H1 (cell line): ENCODE results near the gene VSTM4. TPM values are rescaled to one million over a fixed set of nuclear protein-coding genes. Genes with fewer than 3 reads are reported as not detected.

Experiments used
- CTCF ChIA-PET: fragments of 300-600 bp; sonication (Branson Sonifier 250); formaldehyde crosslinking; loops from one replicate; lab custom pipeline; 2021; ENCODE audit not compliant: partially characterized antibody; lab: Charles Lee
- POLR2A ChIA-PET: fragments of 300-600 bp; sonication (Branson Sonifier 250); formaldehyde crosslinking; loops from one replicate; lab custom pipeline; 2021; ENCODE audit warnings: inconsistent platforms; ENCODE audit not compliant: partially characterized antibody; lab: Charles Lee
- DNase-seq, 2 experiments: peaks; one replicate each; pipeline versions ENCODE4 v3.0.0 to v3.0.0-alpha.2; 2010 to 2022; ENCODE audit warnings: low spot score in 2 of 2, low read depth in 1 of 2, mixed read lengths in 1 of 2
- FAIRE-seq: peaks from 2 replicates; lab custom pipeline; 2011; peaks lifted over from hg19 to GRCh38; lab: Jason Lieb, UNC
- H2AFZ ChIP-seq: 2 replicates; pipeline ENCODE4 v1.8.1; 2012; ENCODE audit warnings: low read length, inconsistent platforms
- H2AK5ac ChIP-seq: 2 replicates; pipeline ENCODE4 v1.6.1; 2013; ENCODE audit warnings: low read depth, low read length
- H2BK120ac ChIP-seq: replicated peaks from 2 replicates; pipeline ENCODE3; 2013; ENCODE audit warnings: low read depth, low read length, inconsistent platforms
- H2BK12ac ChIP-seq: 2 replicates; pipeline ENCODE4 v1.6.1; 2013; ENCODE audit warnings: low read depth, low read length
- H2BK15ac ChIP-seq: 2 replicates; pipeline ENCODE4 v1.6.1; 2013; ENCODE audit warnings: low read length
- H2BK20ac ChIP-seq: 2 replicates; pipeline ENCODE4 v1.6.1; 2013; ENCODE audit warnings: low read length
- H2BK5ac ChIP-seq: 2 replicates; pipeline ENCODE4 v1.6.1; 2013; ENCODE audit warnings: low read depth, low read length
- H3K14ac ChIP-seq: 2 replicates; pipeline ENCODE4 v1.6.1; 2013; ENCODE audit warnings: inconsistent platforms; ENCODE audit not compliant: insufficient read length
- H3K18ac ChIP-seq: 2 replicates; pipeline ENCODE4 v1.6.1; 2013; ENCODE audit warnings: low read length; ENCODE audit errors: extremely low read depth
- H3K23ac ChIP-seq: 2 replicates; pipeline ENCODE4 v1.6.1; 2013; ENCODE audit warnings: inconsistent platforms; ENCODE audit not compliant: insufficient read length
- H3K23me2 ChIP-seq: 2 replicates; pipeline ENCODE4 v1.6.1; 2013; ENCODE audit warnings: low read depth, low read length
- H3K27ac ChIP-seq: 2 replicates; pipeline ENCODE4 v1.6.1; 2011; ENCODE audit warnings: low read depth, low read length, inconsistent platforms
- H3K27me3 ChIP-seq, 4 experiments: replicated peaks in 1 of 4; 1 replicate in 1 of 4; 2 replicates in 3 of 4; pipeline versions ENCODE4 v1.6.1 to v1.8.1; 2011 to 2013; ENCODE audit warnings: low read length in 3 of 4, mild to moderate bottlenecking in 3 of 4, inconsistent platforms in 2 of 4, mixed read lengths in 2 of 4, moderate library complexity in 1 of 4; ENCODE audit not compliant: control insufficient read depth in 3 of 4, insufficient read depth in 3 of 4; ENCODE audit errors: extremely low read depth in 1 of 4
- H3K36me3 ChIP-seq, 4 experiments: 2 replicates each; pipeline versions ENCODE4 v1.6.1 to v1.8.1; 2011 to 2013; ENCODE audit warnings: mild to moderate bottlenecking in 4 of 4, low read length in 3 of 4, moderate library complexity in 2 of 4, control low read depth in 1 of 4, inconsistent platforms in 1 of 4; ENCODE audit not compliant: insufficient read depth in 4 of 4, control insufficient read depth in 2 of 4
- H3K4ac ChIP-seq: replicated peaks from 2 replicates; pipeline ENCODE3; 2013; ENCODE audit warnings: low read length, low read depth, mixed read lengths, inconsistent platforms; ENCODE audit not compliant: insufficient read length
- H3K4me1 ChIP-seq, 4 experiments: replicated peaks in 1 of 4; 1 replicate in 1 of 4; 2 replicates in 3 of 4; pipeline versions ENCODE4 v1.6.1 to v1.8.1; 2011 to 2013; ENCODE audit warnings: low read length in 3 of 4, inconsistent platforms in 2 of 4, mixed read lengths in 1 of 4; ENCODE audit not compliant: insufficient read depth in 4 of 4, control insufficient read depth in 3 of 4
- H3K4me2 ChIP-seq, 2 experiments: 2 replicates each; pipeline versions ENCODE4 v1.6.1 to v1.8.1; 2011 to 2013; ENCODE audit warnings: low read depth in 2 of 2, low read length in 2 of 2, control low read depth in 1 of 2, inconsistent platforms in 1 of 2, mild to moderate bottlenecking in 1 of 2; ENCODE audit not compliant: insufficient read depth in 1 of 2
- H3K4me3 ChIP-seq, 4 experiments: fragments of 200-600, 300-600 bp in 1 of 4; sonication (generic), shearing (Covaris generic), sonication (Bioruptor Twin) in 1 of 4; 2 replicates each; pipeline versions ENCODE4 v1.5.1 to v1.8.1; 2011 to 2016; ENCODE audit warnings: low read length in 4 of 4, low read depth in 3 of 4, control low read depth in 2 of 4, inconsistent platforms in 2 of 4, mild to moderate bottlenecking in 2 of 4, mixed read lengths in 1 of 4, moderate library complexity in 1 of 4; ENCODE audit not compliant: insufficient read depth in 2 of 4; ENCODE audit errors: extremely low read depth in 1 of 4
- H3K56ac ChIP-seq: replicated peaks from 2 replicates; pipeline ENCODE3; 2013; ENCODE audit warnings: low read depth, mild to moderate bottlenecking, mixed read lengths, low read length, inconsistent platforms; ENCODE audit not compliant: insufficient read length
- H3K79me1 ChIP-seq: 2 replicates; pipeline ENCODE4 v1.6.1; 2013; ENCODE audit warnings: low read depth, low read length, control low read depth
- H3K79me2 ChIP-seq, 2 experiments: 2 replicates each; pipeline versions ENCODE4 v1.6.1 to v1.8.1; 2012 to 2013; ENCODE audit warnings: low read length in 2 of 2, mild to moderate bottlenecking in 2 of 2, inconsistent platforms in 1 of 2; ENCODE audit not compliant: insufficient read depth in 2 of 2, control insufficient read depth in 1 of 2
- H3K9ac ChIP-seq, 4 experiments: replicated peaks in 1 of 4; 1 replicate in 1 of 4; 2 replicates in 3 of 4; pipeline versions ENCODE4 v1.6.1 to v1.8.1; 2011 to 2013; ENCODE audit warnings: low read depth in 3 of 4, low read length in 3 of 4, control low read depth in 2 of 4, mild to moderate bottlenecking in 2 of 4, moderate library complexity in 2 of 4, inconsistent platforms in 1 of 4; ENCODE audit errors: extremely low read depth in 1 of 4
- H3K9me3 ChIP-seq, 2 experiments: 2 replicates each; pipeline versions ENCODE4 v1.6.1 to v1.8.1; 2012 to 2013; ENCODE audit warnings: mild to moderate bottlenecking in 2 of 2, moderate library complexity in 2 of 2, control low read depth in 1 of 2, inconsistent platforms in 1 of 2, low read depth in 1 of 2, low read length in 1 of 2, mixed read lengths in 1 of 2; ENCODE audit not compliant: insufficient read depth in 2 of 2
- H4K20me1 ChIP-seq, 2 experiments: replicated peaks in 1 of 2; 2 replicates each; pipeline versions ENCODE3 to v1.8.1; 2011 to 2013; ENCODE audit warnings: inconsistent platforms in 2 of 2, low read length in 2 of 2, mild to moderate bottlenecking in 1 of 2; ENCODE audit not compliant: insufficient read depth in 2 of 2, control insufficient read depth in 1 of 2
- H4K5ac ChIP-seq: 2 replicates; pipeline ENCODE4 v1.6.1; 2013; ENCODE audit warnings: low read length, low read depth, mixed read lengths, inconsistent platforms; ENCODE audit not compliant: insufficient read length
- H4K8ac ChIP-seq: 2 replicates; pipeline ENCODE4 v1.8.0; 2013; ENCODE audit warnings: mild to moderate bottlenecking, moderate library complexity, low read length, inconsistent platforms; ENCODE audit not compliant: insufficient read depth; ENCODE audit errors: extremely low read depth
- H4K91ac ChIP-seq: replicated peaks from 2 replicates; pipeline ENCODE3; 2013; ENCODE audit warnings: low read length, mixed read lengths, inconsistent platforms; ENCODE audit not compliant: insufficient read length
- BRCA1 ChIP-seq: IDR thresholded peaks from 2 replicates; pipeline ENCODE4 v1.6.1; 2012; ENCODE audit warnings: low read depth, low read length, improper control_type of control experiment
- CTBP2 ChIP-seq: IDR thresholded peaks from 2 replicates; pipeline ENCODE4 v1.7.0; 2011; ENCODE audit warnings: borderline replicate concordance, mild to moderate bottlenecking, moderate library complexity, mixed read lengths, low read length; ENCODE audit not compliant: insufficient read depth, insufficient read length
- EGR1 ChIP-seq: IDR thresholded peaks from 2 replicates; pipeline ENCODE4 v1.6.1; 2011; ENCODE audit warnings: low read depth, low read length, borderline replicate concordance
- EP300 ChIP-seq, 2 experiments: IDR thresholded peaks; 1 replicate in 1 of 2; 2 replicates in 1 of 2; pipeline ENCODE4 v1.6.1; 2011 to 2012; ENCODE audit warnings: low read depth in 2 of 2, low read length in 2 of 2, mild to moderate bottlenecking in 2 of 2, borderline replicate concordance in 1 of 2, inconsistent platforms in 1 of 2, moderate library complexity in 1 of 2
- EZH2 ChIP-seq: fragments of 200-600 bp; sonication (generic); IDR thresholded peaks from 2 replicates; pipeline ENCODE4 v1.7.1; 2012; ENCODE audit warnings: low read depth, mild to moderate bottlenecking, moderate library complexity, low read length, inconsistent platforms; ENCODE audit not compliant: severe bottlenecking
- MAFK ChIP-seq: IDR thresholded peaks from 2 replicates; pipeline ENCODE4 v1.6.1; 2012; ENCODE audit warnings: low read depth, mild to moderate bottlenecking, improper control_type of control experiment, low read length
- NRF1 ChIP-seq: IDR thresholded peaks from 2 replicates; pipeline ENCODE4 v1.6.1; 2011; ENCODE audit warnings: mild to moderate bottlenecking, low read depth, low read length, improper control_type of control experiment
- POLR2A ChIP-seq, 2 experiments: IDR thresholded peaks; 1 replicate in 1 of 2; 2 replicates in 1 of 2; pipeline ENCODE4 v1.6.1; 2011; ENCODE audit warnings: low read depth in 2 of 2, low read length in 2 of 2, mild to moderate bottlenecking in 2 of 2; ENCODE audit errors: control extremely low read depth in 1 of 2
- RFX5 ChIP-seq: IDR thresholded peaks from 2 replicates; pipeline ENCODE4 v1.6.1; 2011; ENCODE audit warnings: low read depth, low read length, improper control_type of control experiment, borderline replicate concordance
- SP2 ChIP-seq: IDR thresholded peaks from 2 replicates; pipeline ENCODE4 v1.6.1; 2012; ENCODE audit warnings: mild to moderate bottlenecking, low read length, inconsistent platforms
- SP4 ChIP-seq: IDR thresholded peaks from 2 replicates; pipeline ENCODE4 v1.6.1; 2012; ENCODE audit warnings: low read length, inconsistent platforms
- SUZ12 ChIP-seq: fragments of 200-600 bp; sonication (generic); IDR thresholded peaks from 2 replicates; pipeline ENCODE4 v1.6.1; 2012; ENCODE audit warnings: mild to moderate bottlenecking, inconsistent platforms, low read length, moderate library complexity, mixed read lengths
- YY1 ChIP-seq: IDR thresholded peaks from 2 replicates; pipeline ENCODE4 v1.6.1; 2011; ENCODE audit warnings: low read depth, mild to moderate bottlenecking, low read length
- WGBS, 2 experiments: shearing (Covaris generic) in 1 of 2; methylation state at CpG; one replicate each; pipeline versions ENCODE4 v1.1.6 to v1.1.7; 2013 to 2015; ENCODE audit warnings: low lambda C conversion rate in 2 of 2, mixed read lengths in 2 of 2, inconsistent platforms in 1 of 2, low coverage in 1 of 2, missing lambda C conversion rate in 1 of 2; ENCODE audit not compliant: insufficient replicate concordance in 2 of 2, insufficient coverage in 1 of 2, insufficient read length in 1 of 2; ENCODE audit errors: extremely low coverage in 1 of 2, missing lambda C conversion rate in 1 of 2; 5-methylcytosine and 5-hydroxymethylcytosine counted together
- polyA plus RNA-seq, 7 experiments: library from polyadenylated mRNA; depleted of rRNA in 3 of 7; stranded (reverse) in 5 of 7; unstranded in 2 of 7; fragments of >200 nt in 5 of 7; fragments of 200-250 nt in 2 of 7; gene quantifications; 1 replicate in 5 of 7; 2 replicates in 1 of 7; 4 replicates in 1 of 7; pipeline versions ENCODE4 v1.2.1 to v1.2.3, GENCODE V29; 2011 to 2013; ENCODE audit warnings: missing spikeins in 2 of 7, mixed read lengths in 2 of 7
- total RNA-seq: library from RNA; stranded (reverse); fragmentation: NEBNext Ultra II Directional; extraction: Animal tissue kit (Norgen Biotek cat#: 25700); gene quantifications from 2 replicates; pipeline ENCODE4 v1.2.1, GENCODE V29; 2021
- TF ChIP-seq, protein P1 (sequence below): IDR thresholded peaks from 2 replicates; pipeline ENCODE4 v1.6.1; 2011; ENCODE audit warnings: low read length, improper control_type of control experiment

Gene VSTM4
- total and polyA plus RNA-seq, 2 of the 8 experiments (the other 6 are each of a cell fraction or from before 2014, with no cell fraction given): 0.48 to 0.73 TPM

DNA sequence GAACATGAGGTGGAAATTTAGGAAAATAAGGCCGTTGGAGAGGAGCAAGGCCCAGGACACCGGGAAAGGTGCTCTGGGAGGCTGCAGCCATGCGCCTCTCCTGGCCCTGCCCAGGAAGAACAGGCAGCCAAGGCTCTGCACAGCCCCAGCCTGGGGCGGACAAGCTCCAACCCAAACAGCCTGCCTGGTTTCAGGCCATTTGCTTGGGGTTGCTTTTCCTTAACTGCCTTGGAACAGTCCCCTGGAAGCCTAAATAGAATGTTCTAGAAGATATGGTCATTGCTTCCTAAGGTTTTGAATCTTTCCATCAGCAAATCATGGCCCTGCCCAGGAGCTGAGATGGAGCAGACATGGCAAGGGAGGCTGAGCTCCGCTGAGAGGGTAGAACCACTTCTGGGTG, 11.0 kb downstream of the VSTM4 start:
- no peak overlapping the region for H3K4me2 ChIP-seq
- H2AFZ ChIP-seq: no peak overlapping the region
- no peak overlapping the region for H2AK5ac ChIP-seq
- DNase-seq: no peak
- no peak overlapping the region for H3K27ac ChIP-seq
- no peak overlapping the region for H3K56ac ChIP-seq
- H3K18ac ChIP-seq: no peak overlapping the region
- no peak overlapping the region for H3K9ac ChIP-seq
- H2BK5ac ChIP-seq: no peak overlapping the region
- H4K91ac ChIP-seq: no peak overlapping the region
- no peaks in the 10 kb centered on the region for H3K9me3 ChIP-seq
- no peak overlapping the region for H2BK15ac ChIP-seq
- 83% methylated on average over 5 of the region's 5 CpGs; no CpG with 5 or more reads in 1 of the 2 experiments for WGBS, 2 experiments
- no peaks in the 10 kb centered on the region; a peak in 1 of 7 replicates for H3K27me3 ChIP-seq
- H3K79me2 ChIP-seq: no peaks in the 10 kb centered on the region
- no peak overlapping the region for H3K14ac ChIP-seq
- H3K4me1 ChIP-seq: no peaks in the 10 kb centered on the region
- H3K4me3 ChIP-seq: no peak overlapping the region
- H3K23ac ChIP-seq: no peak overlapping the region
- no peak overlapping the region for H2BK120ac ChIP-seq
- FAIRE-seq: no peak
- H4K5ac ChIP-seq: no peak overlapping the region
- POLR2A ChIA-PET: no interaction called here
- CTCF ChIA-PET: interaction anchor here (0.6 to 1.5 kb wide), 2 partner anchors 9 to 14 kb away, joined by 3 to 4 read pairs; no protein-coding TSS in a partner anchor
- H4K8ac ChIP-seq: no peak overlapping the region
- H2BK12ac ChIP-seq: no peak overlapping the region
- no peaks in the 10 kb centered on the region for H3K79me1 ChIP-seq
- no peak overlapping the region for H2BK20ac ChIP-seq
- H3K4ac ChIP-seq: no peak overlapping the region
- H3K23me2 ChIP-seq: no peaks in the 10 kb centered on the region; the same call in 1 of the 2 replicates
- no peaks in the 10 kb centered on the region for H4K20me1 ChIP-seq
- H3K36me3 ChIP-seq: no peaks in the 10 kb centered on the region
- no peak for TF ChIP-seq EZH2
- TF ChIP-seq BRCA1: no peak
- no peak for TF ChIP-seq RFX5
- no peak for TF ChIP-seq SP2
- TF ChIP-seq YY1: no peak
- TF ChIP-seq SP4: no peak
- TF ChIP-seq, protein P1, sequence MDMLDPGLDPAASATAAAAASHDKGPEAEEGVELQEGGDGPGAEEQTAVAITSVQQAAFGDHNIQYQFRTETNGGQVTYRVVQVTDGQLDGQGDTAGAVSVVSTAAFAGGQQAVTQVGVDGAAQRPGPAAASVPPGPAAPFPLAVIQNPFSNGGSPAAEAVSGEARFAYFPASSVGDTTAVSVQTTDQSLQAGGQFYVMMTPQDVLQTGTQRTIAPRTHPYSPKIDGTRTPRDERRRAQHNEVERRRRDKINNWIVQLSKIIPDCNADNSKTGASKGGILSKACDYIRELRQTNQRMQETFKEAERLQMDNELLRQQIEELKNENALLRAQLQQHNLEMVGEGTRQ: no peak
- TF ChIP-seq SUZ12: no peak
- TF ChIP-seq EGR1: no peak
- TF ChIP-seq NRF1: no peak
- no peak for TF ChIP-seq CTBP2
- no peak for TF ChIP-seq EP300 (IDR thresholded peaks at IDR 0.05; ENCODE audit: borderline replicate concordance in 1 of 2, low read depth in 2 of 2, low read length in 2 of 2)
- TF ChIP-seq MAFK: no peak
- TF ChIP-seq POLR2A (IDR thresholded peaks at IDR 0.05; ENCODE audit: control extremely low read depth in 1 of 2, low read depth in 2 of 2, low read length in 2 of 2): no peak
